Epithelial cell of proximal tubule (primary cell): Measurements from ENCODE around the gene NSMF. TPM values are rescaled to one million over a fixed set of nuclear protein-coding genes. Genes with fewer than 3 reads are reported as not detected.

Source experiments
- DNase-seq: peaks from one replicate; pipeline ENCODE4 v3.0.0-alpha.2; 2011; ENCODE audit warnings: low read depth
- H3K4me3 ChIP-seq: 2 replicates; pipeline ENCODE4 v1.5.1; 2011; ENCODE audit warnings: low read depth, mild to moderate bottlenecking, low read length
- CTCF ChIP-seq: conservative IDR thresholded peaks from 2 replicates; pipeline ENCODE4 v1.5.1; 2012; ENCODE audit warnings: low read depth, mild to moderate bottlenecking, low read length
- total RNA-seq: library from RNA; depleted of rRNA; stranded (reverse); fragments of >200 nt; gene quantifications from 2 replicates; pipeline ENCODE4 v1.2.3, GENCODE V29; 2015

NSMF gene
- total RNA-seq, 1 donor from 2014 or later, result 62.7 TPM

- DNase-seq, result no peak
- no peak for TF ChIP-seq CTCF
- H3K4me3 ChIP-seq, result peak overlapping the region; percentile 47
Observed at GRCh38 chr9:137407590-137408300, 51.4 kb downstream of the NSMF start.

- DNase-seq, result no peak
- peak; percentile 67 for TF ChIP-seq CTCF
- H3K4me3 ChIP-seq, result peak overlapping the region; percentile 47
Observed at GRCh38 chr9:137406876-137407589, 52.1 kb downstream of the NSMF start.

GRCh38 chr9:137406085-137406760, 52.9 kb downstream of the NSMF start:
- DNase-seq, result no peak
- no peak for TF ChIP-seq CTCF
- peak overlapping the region; percentile 47 for H3K4me3 ChIP-seq

- DNase-seq, result no peak
- no peak overlapping the region for H3K4me3 ChIP-seq
- TF ChIP-seq CTCF, result no peak
Observed at GRCh38 chr9:137405677-137406081, 53.5 kb downstream of the NSMF start.

GRCh38 chr9:137404961-137405567, 54.1 kb downstream of the NSMF start:
- no peak overlapping the region for H3K4me3 ChIP-seq
- no peak for TF ChIP-seq CTCF
- DNase-seq, result no peak

- TF ChIP-seq CTCF, result no peak
- no peak overlapping the region for H3K4me3 ChIP-seq
- no peak for DNase-seq
Observed at GRCh38 chr9:137403269-137403668, 55.9 kb downstream of the NSMF start.
